TTC549 (cell line): ENCODE results near the gene DKK1.
"Not testable (repeated sequence)": the region's sequence is repeated elsewhere in the genome, so short reads cannot be mapped to it uniquely, and the experiment has no call there.

ENCODE experiments used
- FAIRE-seq: peaks from 2 replicates; lab custom pipeline; 2012; peaks lifted over from hg19 to GRCh38; lab: Jason Lieb, UNC

DKK1 gene

GRCh38 chr10:52318136-52318701 lies 4.1 kb downstream of the DKK1 start:
- FAIRE-seq = no peak

DNA sequence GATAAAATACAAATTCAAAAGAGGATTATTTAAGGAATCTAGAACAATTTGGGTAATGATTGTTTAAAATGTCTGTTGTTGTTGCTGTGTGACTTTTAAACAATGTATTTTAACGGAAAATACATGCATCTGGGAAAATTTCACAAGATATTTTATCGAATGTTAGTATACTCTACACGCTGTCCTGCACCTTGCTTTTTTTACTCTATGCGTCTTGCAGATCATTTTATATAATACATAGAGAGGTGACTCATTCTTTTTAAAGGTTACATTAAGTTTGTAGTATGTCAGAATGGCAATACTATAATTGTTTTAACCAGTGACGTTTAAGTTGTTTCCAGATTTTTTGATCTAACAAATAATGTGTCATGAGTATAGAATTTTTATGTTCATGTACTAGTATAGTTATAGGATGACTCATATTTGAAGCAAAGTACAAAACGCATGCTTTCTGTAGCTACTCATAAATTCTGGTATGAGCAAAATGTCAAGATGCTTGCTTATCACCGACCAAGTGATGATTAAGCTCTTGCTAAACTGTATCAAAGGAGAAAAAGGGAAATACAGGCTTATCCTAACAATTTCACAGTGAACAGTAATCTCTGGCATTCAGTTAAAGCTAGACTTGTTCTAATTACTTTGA lies 4.9 kb downstream of the DKK1 start:
- FAIRE-seq = no peak

DNA sequence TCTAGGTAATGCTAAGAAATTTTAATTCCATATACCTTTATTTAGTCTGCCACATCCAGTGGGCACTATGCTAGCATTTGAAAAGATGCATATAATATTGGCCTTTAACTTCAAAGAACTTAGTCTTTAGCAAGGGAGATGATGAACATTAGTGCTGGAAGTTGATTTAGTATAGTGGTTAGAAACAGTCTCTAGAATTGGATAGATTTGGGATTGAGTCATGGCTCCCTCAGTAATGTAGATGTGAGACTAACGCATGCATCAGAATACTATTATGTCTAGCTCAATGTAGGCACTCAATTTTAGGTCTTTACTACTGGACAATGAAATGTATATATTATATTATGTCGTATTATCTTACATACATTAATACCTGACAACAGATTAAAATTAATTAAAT lies 5.8 kb downstream of the DKK1 start:
- no peak for FAIRE-seq

DNA sequence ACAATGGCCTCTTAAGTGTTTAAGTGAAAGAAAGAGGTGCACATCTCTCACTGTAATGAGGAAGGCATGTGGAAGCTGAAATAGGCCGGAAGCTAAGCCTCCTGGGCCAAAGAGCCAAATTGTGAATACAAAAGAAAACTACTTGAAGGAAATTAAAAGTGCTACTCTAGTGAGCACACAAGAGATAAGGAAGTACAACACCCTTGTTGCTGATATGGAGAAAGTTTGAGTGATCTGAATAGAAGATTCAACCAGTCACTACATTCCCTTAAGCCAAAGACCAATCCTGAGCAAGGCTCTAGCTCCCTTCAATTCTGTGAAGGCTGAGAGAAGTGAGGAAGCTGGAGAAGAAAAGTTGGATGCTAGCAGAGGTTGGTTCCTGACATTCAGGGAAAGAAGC lies 8.2 kb downstream of the DKK1 start:
- FAIRE-seq = no peak

- no peak for FAIRE-seq
These were observed 8.9 kb downstream of the DKK1 start for GRCh38 chr10:52322936-52323335.

DNA sequence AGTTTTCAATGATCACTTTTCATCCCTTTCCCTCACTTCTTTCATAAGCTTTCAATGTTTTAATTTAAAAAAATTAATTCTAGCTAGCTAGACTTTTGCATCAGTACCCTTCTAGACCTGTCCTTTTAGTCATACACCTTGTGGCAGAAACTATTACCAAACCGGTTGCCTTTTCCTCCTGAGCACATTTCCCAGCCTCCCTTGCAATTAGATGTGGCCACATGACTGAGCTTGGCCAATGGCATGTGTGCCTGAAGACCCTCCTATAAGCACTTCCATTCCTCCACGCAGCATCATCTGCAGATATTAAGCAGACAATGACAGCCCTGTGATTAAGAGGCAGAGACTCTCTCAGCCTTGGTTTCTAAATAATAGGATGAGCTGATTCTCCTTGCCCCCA lies 12.3 kb downstream of the DKK1 start:
- FAIRE-seq = no peak

- FAIRE-seq = no peak
These were observed 17.7 kb downstream of the DKK1 start for GRCh38 chr10:52331638-52332364.

GRCh38 chr10:52332815-52333214 lies 18.7 kb downstream of the DKK1 start:
- FAIRE-seq = no peak

- no peak for FAIRE-seq
These were observed 20.5 kb downstream of the DKK1 start for GRCh38 chr10:52334595-52334994.

- FAIRE-seq = no peak
These were observed 21.6 kb downstream of the DKK1 start for GRCh38 chr10:52335665-52336064.

DNA sequence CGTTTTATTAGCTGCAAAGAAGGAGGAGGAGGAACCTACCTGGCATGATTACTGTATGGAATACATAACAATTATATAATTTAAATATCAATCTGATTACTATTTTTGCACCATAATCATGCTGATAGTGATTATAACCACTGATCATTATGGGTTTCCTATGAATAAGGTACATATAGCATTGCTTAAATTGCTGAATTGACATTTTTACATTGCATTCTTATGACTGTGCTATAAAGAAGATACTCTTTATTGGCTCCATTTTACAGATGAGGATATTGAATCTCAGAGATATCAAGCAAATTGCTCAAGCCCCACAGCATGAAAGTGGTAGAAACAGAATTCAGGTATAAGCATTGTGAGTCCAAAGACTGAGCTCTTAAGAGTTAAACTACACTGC lies 23.1 kb downstream of the DKK1 start:
- FAIRE-seq = no peak

DNA sequence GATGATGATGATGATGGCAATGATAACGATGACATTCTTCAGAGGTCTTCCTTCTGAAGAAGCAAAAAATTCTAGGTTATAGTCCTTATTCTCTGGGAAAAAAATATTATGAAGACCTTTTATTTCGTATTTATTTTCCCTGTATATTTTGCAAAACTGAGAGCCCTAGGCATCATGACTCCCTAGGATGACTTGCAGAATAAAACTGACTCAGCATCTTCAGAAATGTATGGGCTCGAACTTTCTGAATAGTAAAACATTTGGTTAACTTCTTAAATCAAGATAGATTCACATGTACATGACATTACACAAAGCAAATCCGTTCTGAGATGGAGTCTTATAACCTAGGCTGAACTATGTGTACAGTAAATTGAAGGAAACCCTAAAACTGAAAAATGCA lies 29.4 kb downstream of the DKK1 start:
- no peak for FAIRE-seq

DNA sequence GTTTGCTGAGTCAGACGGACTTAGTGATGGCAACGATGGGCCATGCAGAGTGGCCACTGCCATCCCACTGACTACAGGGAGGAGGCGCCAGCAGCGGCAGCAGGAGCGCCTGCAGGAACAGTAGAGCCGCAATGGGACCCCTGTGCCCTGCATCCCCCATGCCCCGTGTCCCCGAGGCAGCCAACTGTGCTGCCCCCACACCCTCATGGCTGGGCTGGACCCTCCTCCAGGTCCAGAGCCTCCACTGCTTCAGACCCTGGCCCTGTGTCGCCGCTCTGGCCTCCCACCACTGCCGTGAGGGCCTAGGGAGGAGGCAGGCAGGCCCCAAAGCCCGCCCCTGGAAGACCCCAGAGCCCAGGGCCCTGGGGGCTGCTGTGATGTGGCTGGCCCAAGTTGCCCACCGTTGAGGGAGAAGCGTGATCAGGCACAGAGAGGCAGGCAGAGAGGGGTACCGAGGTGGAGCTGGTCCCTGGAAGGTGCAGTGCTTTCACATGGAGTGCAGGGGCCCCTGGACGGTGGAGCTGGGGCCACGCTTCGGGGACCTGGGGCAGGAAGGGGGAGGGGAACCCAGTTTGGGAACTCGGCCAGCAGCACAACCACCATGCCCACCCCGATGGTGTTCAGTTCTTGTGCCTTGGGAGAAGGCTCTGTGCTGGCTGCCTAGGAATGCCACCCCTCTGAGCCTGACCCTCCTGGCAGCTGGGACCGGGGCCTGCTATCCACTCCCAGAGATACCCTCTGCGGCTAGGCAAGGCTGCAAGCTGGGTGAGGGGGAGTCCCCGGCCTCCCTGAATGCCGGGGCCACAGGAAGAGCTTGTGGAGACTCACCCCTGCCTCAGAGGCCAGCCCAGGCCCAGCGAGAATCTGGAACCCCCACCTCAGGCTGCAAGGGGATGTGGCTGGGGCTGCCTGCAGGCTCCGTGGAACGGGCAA lies 32.6 kb downstream of the DKK1 start:
- FAIRE-seq = no peak

- no peak for FAIRE-seq
These were observed 33.2 kb downstream of the DKK1 start for GRCh38 chr10:52347327-52347667.

DNA sequence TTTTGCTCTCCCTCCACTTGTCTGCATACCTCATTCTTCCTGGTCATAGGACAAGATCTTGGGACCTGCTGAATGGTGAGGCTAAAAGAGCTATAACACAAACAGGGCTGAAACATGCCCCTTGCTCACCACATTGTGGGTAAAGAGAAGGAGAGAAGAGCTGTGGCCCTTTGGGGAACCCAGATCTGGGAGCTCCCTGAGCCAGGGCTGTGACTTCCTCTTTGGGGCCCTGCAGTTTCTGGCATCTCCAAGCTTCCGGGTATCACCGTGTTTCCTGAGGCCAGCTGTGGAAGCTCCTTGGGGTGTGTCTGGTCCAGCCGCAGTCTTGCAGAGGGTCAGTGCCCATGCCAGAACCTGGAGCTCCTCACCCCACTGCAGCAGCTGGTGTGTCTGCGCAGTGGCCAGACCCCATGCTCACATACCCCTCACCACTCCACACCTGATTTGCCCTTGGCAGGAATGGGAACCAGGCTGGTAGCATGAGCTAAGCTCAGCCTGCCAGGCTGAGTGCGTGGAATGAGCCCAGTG lies 34.0 kb downstream of the DKK1 start:
- FAIRE-seq = no peak

DNA sequence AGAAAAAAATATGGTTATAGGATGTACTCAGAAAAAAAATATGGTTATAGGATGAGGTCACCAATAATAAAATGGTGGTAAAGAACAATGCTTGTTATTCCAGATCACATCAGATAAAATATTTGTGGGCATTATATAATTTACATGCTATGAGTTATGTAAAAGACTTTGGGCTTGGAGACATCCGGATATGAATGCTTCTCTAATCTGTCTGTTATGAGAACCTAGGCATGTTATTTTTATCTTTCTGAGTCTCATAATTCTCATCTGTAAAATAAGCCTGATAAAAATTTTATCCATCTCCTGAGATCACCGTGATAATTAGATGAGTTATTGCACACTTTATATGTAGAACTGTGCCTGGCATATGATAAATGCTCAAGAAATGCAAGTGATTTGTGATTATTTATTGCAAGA lies 37.8 kb downstream of the DKK1 start:
- no peak for FAIRE-seq

DNA sequence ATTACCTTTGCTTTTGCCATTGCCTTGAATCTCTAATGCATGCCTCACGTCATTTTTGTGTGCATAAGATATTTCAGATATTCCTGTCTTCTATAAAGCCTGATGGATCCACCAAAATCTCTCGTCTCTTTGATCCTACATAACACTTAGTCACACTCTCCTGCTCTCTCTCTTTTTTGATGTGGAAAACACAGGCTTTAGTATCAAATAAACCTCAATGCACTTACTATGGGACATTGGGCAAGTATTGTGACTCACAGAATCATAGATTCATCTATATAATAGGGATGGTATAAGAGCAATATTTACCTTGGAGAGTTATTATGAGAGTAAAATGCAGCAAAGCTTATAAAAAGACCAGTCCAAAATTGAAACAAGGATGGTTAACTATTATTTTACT lies 39.1 kb downstream of the DKK1 start:
- no peak for FAIRE-seq

GRCh38 chr10:52353960-52354394 lies 39.9 kb downstream of the DKK1 start:
- no peak for FAIRE-seq

GRCh38 chr10:52357971-52358370 lies 43.9 kb downstream of the DKK1 start:
- no peak for FAIRE-seq

DNA sequence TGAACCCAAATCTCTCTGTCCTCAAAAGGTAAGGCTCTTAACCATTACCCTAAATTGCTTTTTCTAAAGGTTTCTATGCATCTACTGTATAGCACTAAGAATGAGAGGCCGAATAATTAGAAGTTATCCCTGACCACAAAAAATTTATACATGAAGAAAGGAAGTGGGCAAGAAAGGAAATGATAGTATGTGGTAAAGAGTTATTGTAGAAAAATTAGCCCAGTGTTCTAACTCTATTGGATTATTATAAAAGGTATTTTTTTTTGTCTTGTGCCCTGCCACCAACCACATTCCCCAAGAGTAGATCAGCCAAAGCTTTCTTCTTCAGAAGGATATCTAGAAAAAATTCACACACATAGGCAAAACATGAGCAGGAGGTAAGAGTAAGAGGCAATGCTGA lies 45.4 kb downstream of the DKK1 start:
- FAIRE-seq = no peak

DNA sequence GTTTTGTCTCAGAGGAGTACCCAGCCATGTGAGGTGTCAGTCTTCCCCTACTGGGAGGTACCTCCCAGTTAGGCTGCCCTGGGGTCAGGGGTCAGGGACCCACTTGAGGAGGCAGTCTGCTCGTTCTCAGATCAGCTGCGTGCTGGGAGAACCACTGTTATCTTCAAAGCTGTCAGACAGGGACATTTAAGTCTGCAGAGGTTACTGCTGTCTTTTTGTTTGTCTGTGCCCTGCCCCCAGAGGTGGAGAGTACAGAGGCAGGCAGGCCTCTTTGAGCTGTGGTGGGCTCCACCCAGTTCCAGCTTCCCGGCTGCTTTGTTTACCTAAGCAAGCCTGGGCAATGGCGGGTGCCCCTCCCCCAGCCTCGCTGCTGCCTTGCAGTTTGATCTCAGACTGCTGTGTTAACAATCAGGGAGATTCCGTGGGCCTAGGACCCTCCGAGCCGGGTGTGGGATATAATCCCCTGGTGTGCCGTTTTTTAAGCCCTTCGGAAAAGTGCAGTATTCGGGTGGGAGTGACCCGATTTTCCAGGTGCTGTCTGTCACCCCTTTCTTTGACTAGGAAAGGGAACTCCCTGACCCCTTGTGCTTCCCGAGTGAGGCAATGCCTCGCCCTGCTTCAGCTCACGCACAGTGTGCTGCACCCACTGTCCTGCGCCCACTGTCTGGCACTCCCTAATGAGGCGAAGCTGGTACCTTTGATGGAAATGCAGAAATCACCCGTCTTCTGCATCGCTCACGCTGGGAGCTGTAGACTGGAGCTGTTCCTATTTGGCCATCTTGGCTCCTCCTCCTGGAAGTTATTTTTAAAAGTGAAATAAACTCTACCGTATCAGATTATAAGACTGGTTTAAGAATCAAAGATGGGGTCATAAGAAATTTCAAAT lies 51.7 kb downstream of the DKK1 start:
- FAIRE-seq = not testable (repeated sequence)
